Fibroblast of skin of right quadriceps (primary cell): ENCODE results near the gene MAML3.

Source experiments
- DNase-seq: peaks from one replicate; pipeline ENCODE4 v3.0.0-alpha.2; 2013

Gene MAML3

GRCh38 chr4:140154572-140154891, 548 bp upstream of the MAML3 start:
- no peak for DNase-seq

GRCh38 chr4:140153419-140153717, 616 bp downstream of the MAML3 start:
- DNase-seq, result no peak

GRCh38 chr4:140152751-140153418, 1.1 kb downstream of the MAML3 start:
- DNase-seq, result peak; percentile 51

- no peak for DNase-seq
Observed at GRCh38 chr4:140152013-140152703, 1.8 kb downstream of the MAML3 start.

- DNase-seq, result peak; percentile 87
Observed at GRCh38 chr4:140151699-140152012, 2.3 kb downstream of the MAML3 start.

GRCh38 chr4:140150886-140151698, 2.9 kb downstream of the MAML3 start:
- DNase-seq, result peak; percentile 97

- DNase-seq, result no peak
Observed at GRCh38 chr4:140150636-140150885, 3.4 kb downstream of the MAML3 start.

GRCh38 chr4:140149846-140150635, 3.9 kb downstream of the MAML3 start:
- peak; percentile 47 for DNase-seq

GRCh38 chr4:140144050-140144449, 9.9 kb downstream of the MAML3 start:
- DNase-seq, result no peak

- no peak for DNase-seq
Observed at GRCh38 chr4:140141210-140141835, 12.7 kb downstream of the MAML3 start.

- no peak for DNase-seq
Observed at GRCh38 chr4:140140566-140140965, 13.4 kb downstream of the MAML3 start.

- DNase-seq, result no peak
Observed at GRCh38 chr4:140138428-140138827, 15.6 kb downstream of the MAML3 start.

- peak; percentile 46 for DNase-seq
Observed at GRCh38 chr4:140137671-140138070, 16.3 kb downstream of the MAML3 start.

GRCh38 chr4:140136509-140136908, 17.5 kb downstream of the MAML3 start:
- peak; percentile 67 for DNase-seq

- DNase-seq, result peak; percentile 74
Observed at GRCh38 chr4:140135529-140136088, 18.4 kb downstream of the MAML3 start.

- no peak for DNase-seq
Observed at GRCh38 chr4:140134746-140135425, 19.1 kb downstream of the MAML3 start.

- no peak for DNase-seq
Observed at GRCh38 chr4:140133576-140133975, 20.4 kb downstream of the MAML3 start.

- DNase-seq, result no peak
Observed at GRCh38 chr4:140131675-140132229, 22.2 kb downstream of the MAML3 start.

- peak; percentile 60 for DNase-seq
Observed at GRCh38 chr4:140130677-140131076, 23.3 kb downstream of the MAML3 start.

GRCh38 chr4:140127422-140127821, 26.6 kb downstream of the MAML3 start:
- no peak for DNase-seq

- no peak for DNase-seq
Observed at GRCh38 chr4:140126261-140126660, 27.7 kb downstream of the MAML3 start.

- DNase-seq, result no peak
Observed at GRCh38 chr4:140125374-140125773, 28.6 kb downstream of the MAML3 start.
